Kidney (tissue), 14 donors: Measurements from ENCODE around the gene TXNDC17. TPM values are rescaled to one million over a fixed set of nuclear protein-coding genes. Genes with fewer than 3 reads are reported as not detected.
A peak's percentile ranks its signal among the peaks of the same experiment; 100 is the strongest.

Experiments used
- DNase-seq, 5 donors: peaks; one replicate each; pipeline ENCODE4 v3.0.0-alpha.2; 2013 to 2020
- FAIRE-seq: peaks from 2 replicates; lab custom pipeline; 2012; peaks lifted over from hg19 to GRCh38; lab: Jason Lieb, UNC
- H3K27ac ChIP-seq, 2 donors: one replicate each; pipeline ENCODE4 v1.7.0; 2013; ENCODE audit warnings: low read depth in 2 of 2, low read length in 2 of 2, inconsistent platforms in 1 of 2
- H3K27me3 ChIP-seq: one replicate; pipeline ENCODE4 v1.7.1; 2013; ENCODE audit warnings: low read length, inconsistent platforms; ENCODE audit not compliant: control insufficient read depth, insufficient read depth
- H3K36me3 ChIP-seq, 3 donors: one replicate each; pipeline versions ENCODE4 v1.7.0 to v1.7.1; 2013; ENCODE audit warnings: low read length in 3 of 3, control low read depth in 1 of 3, inconsistent platforms in 1 of 3; ENCODE audit not compliant: insufficient read depth in 3 of 3, control insufficient read depth in 2 of 3
- H3K4me1 ChIP-seq, 3 donors: one replicate each; pipeline versions ENCODE4 v1.7.0 to v1.7.1; 2013; ENCODE audit warnings: low read length in 3 of 3, inconsistent platforms in 1 of 3, low read depth in 1 of 3; ENCODE audit not compliant: control insufficient read depth in 2 of 3, insufficient read depth in 2 of 3
- H3K4me3 ChIP-seq, 3 donors: one replicate each; pipeline versions ENCODE4 v1.7.0 to v1.8.1; 2013; ENCODE audit warnings: low read length in 3 of 3, control low read depth in 1 of 3, inconsistent platforms in 1 of 3
- H3K9ac ChIP-seq, 3 donors: one replicate each; pipeline versions ENCODE4 v1.7.0 to v1.7.1; 2013; ENCODE audit warnings: low read length in 3 of 3, control low read depth in 1 of 3, inconsistent platforms in 1 of 3
- H3K9me3 ChIP-seq, 3 donors: one replicate each; pipeline versions ENCODE4 v1.7.0 to v1.7.1; 2013; ENCODE audit warnings: low read length in 3 of 3, control low read depth in 1 of 3, inconsistent platforms in 1 of 3; ENCODE audit not compliant: control insufficient read depth in 2 of 3, insufficient read depth in 1 of 3
- intact Hi-C: fragments of 100-400 bp; cut with DNase I; formaldehyde crosslinking; loops from one replicate; pipeline ENCODE4 v1.11.1; 2022
- polyA plus RNA-seq: library from polyadenylated mRNA; stranded (reverse); fragments of 350-450 nt; fragmentation: Illumina TruSeq; extraction: RNeasy Lipid Tissue Mini Kit (QIAGEN cat#74804); gene quantifications from one replicate; pipeline ENCODE4 v1.2.3, GENCODE V29; 2014; ENCODE audit warnings: low read depth, low replicate concordance; ENCODE audit not compliant: insufficient read depth
- total RNA-seq: library from RNA; stranded (reverse); fragmentation: NEBNext Ultra II Directional; extraction: Animal tissue kit (Norgen Biotek cat#: 25700); gene quantifications from one replicate; pipeline ENCODE4 v1.2.1, GENCODE V29; 2021
- TF ChIP-seq, protein P1 (sequence below): IDR thresholded peaks from 3 replicates; pipeline ENCODE4 v1.5.1; 2012; ENCODE audit warnings: mild to moderate bottlenecking, moderate library complexity, borderline replicate concordance; ENCODE audit not compliant: insufficient read depth; ENCODE audit errors: extremely low read depth
- donor health status: control.
- donor health status: control.
- donor health status: control.
- donor health status: control.
- donor health status: control.
- donor health status: DM: yes; HTN: yes; CAD: no.
- donor health status: Normal renal cell carcinoma (clear cell type).

Gene TXNDC17
- total and polyA plus RNA-seq, 2 donors from 2014 or later = 56.7 to 394 TPM

GRCh38 chr17:6639586-6640535 lies 999 bp upstream of the TXNDC17 start:
- FAIRE-seq (no peak), DNase-seq (peak in 4 of 5 donors; percentile 16 to 87 (median 44))
- H3K9ac ChIP-seq = peak overlapping the region in 2 of 3 donors; percentile 55 to 88
- H3K4me3 ChIP-seq = peak overlapping the region; percentile 74 to 98 (median 96)
- H3K9me3 ChIP-seq = no peaks in the 10 kb centered on the region
- H3K36me3 ChIP-seq = peaks cover 3 to 14% (median 5%) of the 10 kb centered on the region in 3 donors
- TF ChIP-seq, protein P1, sequence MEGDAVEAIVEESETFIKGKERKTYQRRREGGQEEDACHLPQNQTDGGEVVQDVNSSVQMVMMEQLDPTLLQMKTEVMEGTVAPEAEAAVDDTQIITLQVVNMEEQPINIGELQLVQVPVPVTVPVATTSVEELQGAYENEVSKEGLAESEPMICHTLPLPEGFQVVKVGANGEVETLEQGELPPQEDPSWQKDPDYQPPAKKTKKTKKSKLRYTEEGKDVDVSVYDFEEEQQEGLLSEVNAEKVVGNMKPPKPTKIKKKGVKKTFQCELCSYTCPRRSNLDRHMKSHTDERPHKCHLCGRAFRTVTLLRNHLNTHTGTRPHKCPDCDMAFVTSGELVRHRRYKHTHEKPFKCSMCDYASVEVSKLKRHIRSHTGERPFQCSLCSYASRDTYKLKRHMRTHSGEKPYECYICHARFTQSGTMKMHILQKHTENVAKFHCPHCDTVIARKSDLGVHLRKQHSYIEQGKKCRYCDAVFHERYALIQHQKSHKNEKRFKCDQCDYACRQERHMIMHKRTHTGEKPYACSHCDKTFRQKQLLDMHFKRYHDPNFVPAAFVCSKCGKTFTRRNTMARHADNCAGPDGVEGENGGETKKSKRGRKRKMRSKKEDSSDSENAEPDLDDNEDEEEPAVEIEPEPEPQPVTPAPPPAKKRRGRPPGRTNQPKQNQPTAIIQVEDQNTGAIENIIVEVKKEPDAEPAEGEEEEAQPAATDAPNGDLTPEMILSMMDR = no peak
- intact Hi-C loops = no loop called here
- no peaks in the 10 kb centered on the region for H3K27me3 ChIP-seq
- peaks cover 0 to 18% (median 6%) of the 10 kb centered on the region in 3 donors for H3K4me1 ChIP-seq
- H3K27ac ChIP-seq = peak overlapping the region in 1 of 2 donors; percentile 95

DNA sequence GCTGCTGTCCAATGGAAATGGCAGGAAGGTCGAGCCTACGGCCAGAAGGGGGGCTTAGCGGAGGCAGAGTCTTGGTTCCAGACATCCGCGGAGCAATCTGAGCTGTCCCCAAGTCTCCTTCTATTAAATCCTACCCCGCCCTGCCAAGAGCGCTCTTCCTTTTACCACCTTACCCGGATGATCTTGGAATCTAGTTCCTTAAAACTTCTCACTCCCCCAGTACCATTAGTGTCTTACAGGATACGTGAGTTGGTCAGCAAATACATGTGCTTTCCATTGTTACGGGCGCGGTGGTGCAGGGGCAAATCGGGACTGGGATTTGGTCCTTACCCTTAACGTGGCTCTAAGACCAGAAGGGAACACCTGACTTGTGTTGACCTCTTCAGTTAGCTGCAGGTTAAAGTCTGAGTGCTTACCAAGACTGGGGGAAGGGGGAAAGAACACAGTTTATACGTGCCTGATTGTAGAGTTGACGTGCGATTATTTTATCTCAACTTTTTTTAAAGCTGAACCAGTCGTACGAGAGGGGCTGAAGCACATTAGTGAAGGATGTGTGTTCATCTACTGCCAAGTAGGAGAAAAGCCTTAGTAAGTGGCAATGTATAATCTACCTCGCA lies 495 bp downstream of the TXNDC17 start:
- TF ChIP-seq, protein P1 = no peak
- no peak for FAIRE-seq
- Histone ChIP-seq H3K9me3 (no peaks in the 10 kb centered on the region), H3K27ac (peak overlapping the region; percentile 85 to 95), H3K36me3 (peaks cover 4 to 12% (median 5%) of the 10 kb centered on the region in 3 donors), H3K27me3 (no peaks in the 10 kb centered on the region), H3K4me1 (peaks cover 0 to 18% (median 6%) of the 10 kb centered on the region in 3 donors), H3K4me3 (peak overlapping the region; percentile 74 to 98 (median 96)), H3K9ac (peak overlapping the region; percentile 55 to 92 (median 88))
- intact Hi-C loops = no loop called here
- no peak for DNase-seq

DNA sequence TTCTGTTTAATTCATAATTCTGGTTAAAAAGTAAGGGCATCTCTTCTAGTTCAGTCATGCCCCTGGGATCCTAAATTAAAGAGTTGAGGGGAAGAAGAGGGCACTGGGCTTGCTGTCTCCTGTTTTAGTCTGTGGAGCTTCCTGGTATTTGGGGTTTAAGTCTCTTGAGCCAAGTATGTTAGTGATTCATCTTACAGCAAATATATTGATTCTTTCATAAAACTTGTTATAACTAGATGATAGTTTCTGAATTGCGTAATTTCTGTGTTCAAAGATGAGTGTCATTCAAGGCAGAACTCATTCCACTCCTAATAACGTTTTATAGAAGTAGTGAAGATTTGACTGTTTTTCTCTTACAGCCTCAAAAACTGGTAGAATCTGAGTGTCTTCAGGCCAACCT lies 1.7 kb downstream of the TXNDC17 start:
- peaks cover 0 to 19% (median 6%) of the 10 kb centered on the region in 3 donors for H3K4me1 ChIP-seq
- FAIRE-seq (no peak), DNase-seq (no peak)
- H3K27ac ChIP-seq = no peak overlapping the region
- peak overlapping the region in 1 of 3 donors; percentile 74 for H3K4me3 ChIP-seq
- H3K27me3 ChIP-seq = no peaks in the 10 kb centered on the region
- intact Hi-C loops = no loop called here
- peaks cover 5 to 13% (median 6%) of the 10 kb centered on the region in 3 donors for H3K36me3 ChIP-seq
- TF ChIP-seq, protein P1 = no peak
- no peak overlapping the region for H3K9ac ChIP-seq
- no peaks in the 10 kb centered on the region for H3K9me3 ChIP-seq
